Activated CD4-positive, CD25-positive, alpha-beta regulatory T cell treated with anti-CD3 and anti-CD28 coated beads, Interleukin-2, amount 50 U/mL, for 16 hours (primary cell): Measurements from ENCODE around the gene WASL.

Source experiments
- DNase-seq: peaks from one replicate; pipeline ENCODE4 v3.0.0-alpha.2; 2020; ENCODE audit warnings: low read depth, low spot score

Gene WASL

GRCh38 chr7:123633553-123633952, 115.2 kb downstream of the WASL start:
- DNase-seq: no peak

- DNase-seq: no peak
Measured at GRCh38 chr7:123632808-123633207, 116.0 kb downstream of the WASL start.
